Epidermal melanocyte (primary cell): ENCODE measurements around the gene ACTL8.

ENCODE experiments used
- DNase-seq: peaks from one replicate; pipeline ENCODE4 v3.0.0; 2011; ENCODE audit warnings: low spot score; ENCODE audit not compliant: insufficient read length

The ACTL8 gene

DNA sequence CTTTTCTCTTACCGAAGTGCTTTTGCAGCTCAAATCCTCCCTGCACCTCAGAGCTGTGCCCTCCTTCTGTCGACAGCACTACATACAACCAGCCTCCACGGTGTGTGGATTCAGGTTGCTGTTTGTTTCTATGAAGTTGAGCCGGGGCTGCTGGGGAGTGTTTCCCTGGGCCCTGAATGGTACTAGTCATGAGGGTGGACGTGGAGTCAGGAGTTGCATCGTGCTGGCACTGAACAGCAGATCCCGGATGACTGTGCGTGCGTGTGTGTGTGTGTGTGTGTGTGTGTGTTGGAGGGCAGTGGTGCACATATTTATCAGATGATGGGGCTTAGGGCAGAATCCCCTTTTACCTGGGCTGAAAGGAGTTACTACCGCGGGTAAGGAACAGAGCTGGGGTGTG lies 47.0 kb downstream of the ACTL8 start:
- DNase-seq = no peak

DNA sequence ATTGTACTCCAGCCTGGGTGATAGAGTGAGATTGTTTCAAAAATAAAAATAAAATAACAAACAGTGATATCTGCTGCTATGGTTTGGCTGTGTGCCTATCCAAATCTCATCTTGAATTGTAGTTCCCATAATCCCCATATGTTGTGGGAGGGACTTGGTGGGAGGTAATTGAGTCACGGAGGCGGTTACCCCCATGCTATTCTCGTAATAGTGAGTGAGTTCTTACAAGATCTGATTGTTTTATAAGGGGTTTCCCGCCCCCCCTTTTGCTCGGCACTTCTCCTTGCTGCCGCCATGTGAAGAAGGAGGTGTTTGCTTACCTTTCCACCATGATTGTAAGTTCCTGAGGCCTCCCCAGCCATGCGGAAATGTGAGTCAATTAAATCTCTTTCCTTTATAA lies 47.8 kb downstream of the ACTL8 start:
- no peak for DNase-seq

DNA sequence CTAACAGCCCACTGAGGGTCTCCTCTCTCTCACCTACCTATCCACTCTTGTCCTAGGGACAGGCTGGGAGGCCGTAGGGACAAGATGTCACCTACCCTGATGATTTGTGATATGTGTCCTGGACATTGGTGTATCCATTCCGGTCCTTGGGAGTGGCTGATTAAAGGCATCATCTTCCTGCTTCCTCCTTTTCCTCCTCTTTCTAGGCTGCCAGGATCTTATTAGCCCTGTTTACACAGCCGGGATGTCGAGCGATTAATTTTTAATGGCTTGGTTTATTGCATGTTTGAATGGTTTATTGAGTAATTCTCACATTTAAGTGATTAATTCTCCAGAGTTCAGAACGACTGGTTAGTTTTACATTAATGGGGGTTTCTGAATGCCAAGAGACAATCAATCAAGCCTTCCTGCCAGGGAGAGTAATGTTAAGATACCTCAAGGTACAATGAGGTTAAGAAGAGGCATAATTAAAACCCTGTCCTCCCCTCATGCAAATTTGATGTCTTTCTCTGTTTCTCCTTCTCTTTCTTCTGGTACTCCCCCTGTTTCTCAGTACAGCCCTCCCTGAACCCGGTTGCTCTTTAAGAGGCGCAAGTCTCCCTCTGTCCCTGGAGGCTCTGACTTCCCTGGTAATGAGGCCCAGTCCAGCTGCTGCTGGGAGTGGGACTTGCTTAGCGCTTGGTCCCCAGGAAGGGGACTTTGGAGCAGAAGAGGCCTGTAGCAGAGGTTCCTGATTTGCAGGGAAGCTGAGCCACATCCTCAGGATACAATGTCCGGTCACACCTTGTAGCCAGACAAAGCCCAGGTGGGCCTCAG lies 50.9 kb downstream of the ACTL8 start:
- no peak for DNase-seq

DNA sequence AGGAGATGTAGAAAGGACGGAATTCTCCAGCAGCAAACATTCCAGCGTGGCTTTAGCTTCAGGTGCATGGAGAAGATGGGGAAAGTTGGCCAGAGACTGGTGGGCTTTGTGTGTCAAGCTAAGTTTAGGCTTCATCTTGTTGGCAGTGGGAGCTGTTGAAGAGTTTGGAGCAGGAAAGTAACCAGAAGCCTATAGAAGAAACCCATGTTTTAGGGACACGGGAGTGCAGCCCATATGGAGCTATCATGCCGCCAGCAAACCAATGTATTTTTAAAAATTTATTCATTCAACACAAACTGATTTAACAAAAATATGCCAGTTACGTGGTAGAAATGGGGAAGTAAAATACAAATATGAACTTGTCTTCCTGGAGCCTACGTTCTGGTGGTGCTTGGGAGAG lies 53.7 kb downstream of the ACTL8 start:
- no peak for DNase-seq

DNA sequence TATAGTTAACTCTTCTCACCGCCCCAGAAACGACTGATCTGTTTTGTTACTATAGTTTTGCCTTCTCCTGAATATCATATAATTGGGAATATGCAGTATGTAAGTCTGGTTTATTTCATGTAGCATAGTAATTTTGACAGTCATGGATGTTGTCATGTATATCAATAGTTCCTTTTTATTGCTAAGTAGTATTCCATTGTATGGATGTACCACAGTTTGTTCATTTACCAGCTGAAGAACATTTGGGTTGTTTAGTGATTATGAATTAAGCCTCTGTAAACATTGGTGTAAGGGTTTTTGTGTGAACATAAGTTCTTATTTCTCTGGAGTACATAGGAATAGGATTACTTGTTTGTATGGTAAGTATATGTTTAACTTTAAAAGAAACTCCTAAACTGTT lies 55.5 kb downstream of the ACTL8 start:
- DNase-seq = no peak

DNA sequence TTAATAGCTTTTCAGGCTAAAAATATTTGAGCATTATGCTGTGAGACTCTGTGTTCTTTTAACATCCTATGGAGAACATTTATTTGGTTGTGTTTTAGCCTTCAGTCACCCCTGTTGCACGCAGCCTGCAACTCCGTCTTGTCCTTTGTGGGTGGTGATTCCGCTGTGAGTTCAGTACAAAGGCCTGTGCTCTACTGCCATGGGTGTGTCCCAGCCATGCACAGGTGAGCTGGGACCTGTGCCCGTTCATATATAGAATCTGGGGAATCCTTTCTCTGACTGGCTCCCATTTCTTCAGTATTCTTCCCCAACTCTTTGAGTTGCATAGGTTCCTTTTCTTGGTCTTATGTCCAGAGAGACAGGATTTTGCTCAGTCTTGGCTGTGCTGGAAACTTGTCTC lies 61.4 kb downstream of the ACTL8 start:
- DNase-seq = no peak

DNA sequence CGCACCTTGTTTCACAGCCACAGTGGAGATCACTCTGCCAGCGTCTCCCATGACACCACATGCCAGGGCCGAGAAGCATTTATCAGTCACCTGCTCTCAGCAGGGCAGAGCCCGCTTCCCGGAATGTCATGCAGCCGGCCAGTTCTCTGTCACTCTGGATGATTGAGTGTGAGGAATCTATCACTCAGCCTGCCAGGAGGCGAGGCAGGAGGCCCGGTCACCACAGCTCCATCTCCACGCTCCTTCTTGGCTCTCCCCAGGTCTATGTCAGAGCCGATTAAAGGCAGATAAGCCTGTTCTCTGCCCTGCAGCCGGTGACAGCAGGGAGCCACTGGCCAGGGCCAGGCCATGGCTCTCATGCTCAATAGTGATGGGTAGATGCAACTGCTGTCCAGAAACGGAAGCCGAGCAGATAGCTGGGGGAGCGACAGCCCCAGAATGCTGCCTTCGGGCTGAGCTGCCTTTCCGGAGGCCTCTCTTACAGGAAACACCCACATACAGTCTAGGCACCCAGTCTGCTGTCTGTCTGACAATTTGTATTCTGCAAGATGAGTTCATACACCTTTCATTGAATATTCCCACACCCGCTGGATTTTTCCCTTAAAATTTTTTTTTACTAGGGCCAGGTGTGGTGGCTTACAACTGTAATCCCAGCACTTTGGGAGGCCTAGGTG lies 64.1 kb downstream of the ACTL8 start:
- DNase-seq = no peak

DNA sequence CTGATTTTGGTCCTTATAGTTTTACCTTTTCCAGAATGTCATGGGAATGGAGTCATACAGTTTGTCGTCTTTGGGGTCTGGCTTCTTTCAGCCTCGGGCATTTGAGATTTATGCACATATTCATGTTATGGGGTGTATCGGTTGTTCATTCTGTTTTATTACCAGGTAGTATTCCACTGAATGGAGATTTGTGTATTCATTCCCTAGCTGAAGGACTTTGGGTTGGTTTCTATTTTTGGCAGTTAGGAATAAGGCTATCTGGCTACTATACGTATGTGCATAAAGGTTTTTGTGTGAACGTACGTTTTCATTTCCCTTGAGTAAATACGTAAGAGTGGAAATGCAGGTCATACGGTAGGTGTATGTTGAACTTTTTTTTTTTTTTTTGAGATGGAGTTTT lies 65.1 kb downstream of the ACTL8 start:
- DNase-seq = no peak

DNA sequence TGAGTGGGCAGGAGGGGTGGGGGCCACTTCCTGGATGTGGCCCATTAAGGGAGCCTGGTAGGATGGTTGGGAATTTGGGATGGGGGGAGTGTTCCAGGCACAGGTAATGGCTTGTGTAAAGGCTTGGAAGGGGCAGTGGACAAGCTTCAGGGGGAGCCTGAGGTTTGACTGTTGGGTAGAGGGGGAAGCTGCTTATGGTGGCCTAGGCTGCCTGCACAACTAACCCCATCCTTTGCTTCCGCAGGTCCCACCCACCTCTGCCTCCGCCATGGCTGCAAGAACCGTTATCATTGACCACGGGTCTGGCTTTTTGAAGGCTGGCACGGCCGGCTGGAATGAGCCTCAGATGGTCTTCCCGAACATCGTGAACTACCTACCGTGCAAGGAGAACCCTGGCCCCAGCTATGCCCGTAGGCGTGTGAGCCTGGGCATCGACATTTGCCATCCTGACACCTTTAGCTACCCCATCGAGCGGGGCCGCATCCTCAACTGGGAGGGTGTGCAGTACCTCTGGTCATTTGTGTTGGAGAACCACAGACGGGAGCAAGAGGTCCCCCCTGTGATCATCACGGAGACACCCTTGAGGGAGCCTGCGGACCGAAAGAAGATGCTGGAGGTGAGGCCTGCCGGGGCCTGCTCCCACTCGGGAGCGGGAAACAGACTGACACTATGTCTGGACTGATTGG lies 67.8 kb downstream of the ACTL8 start:
- DNase-seq = no peak

DNA sequence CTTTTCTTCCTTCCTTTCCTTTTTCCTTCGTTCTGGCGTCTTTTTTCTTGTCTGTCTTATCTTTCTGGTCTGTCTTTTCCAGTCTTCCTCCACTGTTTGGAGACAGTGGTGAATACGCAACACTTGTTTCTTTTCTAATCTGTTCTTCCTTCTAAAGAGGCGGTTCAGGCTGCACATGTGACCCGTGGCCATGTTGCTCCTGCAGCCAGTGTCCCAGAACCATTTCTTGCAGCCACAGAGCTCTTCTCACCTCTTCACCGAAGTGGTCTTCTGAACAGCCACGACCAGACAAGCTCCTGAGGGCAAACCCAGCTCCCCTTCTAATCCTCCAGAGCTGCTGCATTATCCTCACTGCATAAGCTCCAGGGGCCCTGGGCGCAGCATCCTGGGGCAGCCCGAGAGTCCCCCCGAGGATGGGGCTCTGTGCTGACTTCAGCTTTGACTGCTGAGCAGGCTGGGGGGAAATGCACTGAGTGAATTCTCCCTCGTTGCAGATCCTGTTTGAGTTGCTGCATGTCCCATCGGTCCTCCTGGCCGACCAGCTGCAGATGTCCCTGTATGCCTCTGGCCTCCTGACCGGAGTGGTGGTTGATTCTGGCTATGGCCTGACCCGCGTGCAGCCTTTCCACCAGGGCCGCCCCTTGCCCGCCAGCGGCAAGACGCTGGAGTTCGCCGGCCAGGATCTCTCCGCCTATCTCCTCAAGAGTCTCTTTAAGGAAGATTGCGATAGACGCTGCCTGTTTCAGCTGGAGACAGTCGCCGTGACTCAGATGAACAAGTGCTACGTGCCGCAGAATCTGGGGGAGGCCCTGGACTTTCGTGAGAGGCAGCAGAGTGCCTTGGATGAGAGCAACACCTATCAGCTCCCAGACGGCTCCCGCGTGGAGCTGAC lies 70.4 kb downstream of the ACTL8 start:
- DNase-seq = no peak

DNA sequence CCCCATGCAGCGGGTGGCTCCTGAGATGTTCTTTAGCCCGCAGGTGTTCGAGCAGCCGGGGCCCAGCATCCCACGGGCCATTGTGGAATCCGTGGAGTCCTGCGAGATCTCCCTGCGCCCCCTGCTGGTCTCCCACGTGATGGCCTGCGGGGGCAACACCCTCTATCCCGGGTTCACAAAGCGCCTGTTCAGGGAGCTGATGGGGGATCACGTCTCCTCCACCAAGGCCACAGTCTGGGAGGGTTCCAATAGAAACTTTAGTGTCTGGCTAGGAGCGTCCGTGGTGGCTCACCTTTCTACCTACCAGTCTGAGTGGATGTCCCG lies 71.0 kb downstream of the ACTL8 start:
- DNase-seq = no peak

DNA sequence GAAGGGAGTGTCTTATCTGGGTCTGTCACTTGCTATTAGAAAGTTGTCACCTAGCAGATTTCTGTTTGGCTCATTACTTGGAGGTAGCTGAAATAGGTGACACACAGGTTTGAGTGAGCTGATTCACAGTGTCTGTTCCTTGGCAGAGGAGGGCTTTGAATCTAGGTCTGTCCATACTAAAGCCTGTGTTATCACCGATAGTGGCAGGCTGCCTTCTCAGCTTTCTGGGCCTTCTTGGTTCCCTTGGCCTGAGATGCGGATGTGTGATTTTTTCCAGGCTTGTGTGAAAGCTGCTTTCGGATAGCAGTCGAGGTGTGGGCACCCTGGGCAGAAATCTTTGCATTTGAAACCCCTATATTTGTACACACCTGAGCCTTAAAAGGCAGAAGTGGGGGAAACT lies 73.9 kb downstream of the ACTL8 start:
- no peak for DNase-seq

DNA sequence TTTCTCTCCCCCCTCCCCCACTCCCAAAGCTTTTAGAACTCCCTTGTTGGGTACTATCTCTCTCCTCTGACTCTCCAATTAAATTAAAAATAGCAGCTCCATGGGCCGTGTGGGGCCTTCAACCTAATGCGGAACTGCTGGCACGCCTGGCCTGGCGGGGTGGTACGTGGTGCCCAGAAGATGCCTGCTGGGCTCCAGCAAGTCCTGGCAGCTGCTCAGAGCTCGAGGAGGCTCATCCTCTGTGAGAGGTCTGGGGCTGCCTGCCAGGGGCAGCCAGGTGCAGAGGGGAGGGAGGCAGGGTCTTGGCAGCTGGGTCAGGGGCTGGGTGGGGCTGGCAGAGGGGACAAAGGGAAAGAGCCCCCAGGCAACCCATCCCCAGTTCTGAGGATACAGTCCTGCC lies 74.4 kb downstream of the ACTL8 start:
- no peak for DNase-seq

DNA sequence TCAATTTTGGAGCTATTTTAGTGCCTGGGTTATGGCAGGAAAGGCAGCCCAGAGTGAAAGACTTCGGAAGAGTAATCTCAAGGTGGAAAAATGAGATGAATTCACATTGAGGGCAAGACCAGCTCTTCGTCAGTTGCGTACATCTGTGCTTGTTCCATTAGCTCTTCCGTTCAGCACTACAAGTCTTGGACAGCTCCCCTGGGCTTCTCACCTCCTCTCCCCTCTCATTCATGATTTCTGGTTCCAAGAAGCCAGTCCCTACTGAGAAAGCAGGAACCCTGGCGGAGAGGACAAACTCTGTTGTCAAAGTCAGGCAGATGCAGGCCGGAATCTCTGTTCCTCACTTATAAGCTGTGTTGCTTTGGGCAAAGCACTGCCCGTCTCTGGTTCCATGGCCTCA lies 76.5 kb downstream of the ACTL8 start:
- DNase-seq = no peak

DNA sequence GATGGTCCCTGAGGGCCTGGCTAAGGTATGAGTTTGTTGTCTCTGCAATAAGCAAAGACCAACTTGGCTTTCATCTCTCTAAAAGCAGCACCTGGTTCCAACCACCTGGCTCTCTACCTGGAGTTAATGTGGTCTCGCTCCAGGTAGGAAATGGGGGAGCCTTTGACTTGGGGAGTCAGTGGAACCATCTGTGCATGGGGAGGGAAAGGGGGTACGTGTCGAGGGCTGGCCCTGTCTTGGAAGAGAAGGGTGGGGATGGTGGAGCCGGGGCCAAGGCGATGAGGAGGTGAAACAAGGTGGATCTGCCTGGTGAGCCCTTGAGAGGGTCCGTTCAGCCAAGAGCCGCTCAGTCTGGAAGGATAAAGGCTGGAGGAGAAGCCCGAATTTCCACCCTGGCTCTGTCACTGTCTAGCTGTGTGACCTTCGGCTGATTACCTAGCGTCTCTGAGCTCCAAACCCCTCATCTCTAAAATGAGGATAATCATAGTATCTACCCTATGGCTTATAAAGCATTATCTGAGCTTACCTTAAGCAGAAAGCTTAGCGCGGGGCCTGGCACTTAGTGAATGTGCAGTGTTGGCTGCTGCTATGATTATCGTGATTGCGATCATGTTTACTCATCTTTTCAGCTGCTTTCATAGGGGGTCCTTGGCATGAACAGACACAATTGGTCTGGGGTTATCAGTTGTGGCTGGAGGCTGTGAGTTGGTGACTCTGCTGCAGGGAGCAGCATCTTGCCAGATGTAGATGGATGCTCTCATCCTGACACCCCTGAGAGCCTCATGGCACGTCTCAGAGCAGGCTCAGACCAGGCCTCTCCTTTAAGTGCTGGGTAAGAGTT lies 78.7 kb downstream of the ACTL8 start:
- no peak for DNase-seq

DNA sequence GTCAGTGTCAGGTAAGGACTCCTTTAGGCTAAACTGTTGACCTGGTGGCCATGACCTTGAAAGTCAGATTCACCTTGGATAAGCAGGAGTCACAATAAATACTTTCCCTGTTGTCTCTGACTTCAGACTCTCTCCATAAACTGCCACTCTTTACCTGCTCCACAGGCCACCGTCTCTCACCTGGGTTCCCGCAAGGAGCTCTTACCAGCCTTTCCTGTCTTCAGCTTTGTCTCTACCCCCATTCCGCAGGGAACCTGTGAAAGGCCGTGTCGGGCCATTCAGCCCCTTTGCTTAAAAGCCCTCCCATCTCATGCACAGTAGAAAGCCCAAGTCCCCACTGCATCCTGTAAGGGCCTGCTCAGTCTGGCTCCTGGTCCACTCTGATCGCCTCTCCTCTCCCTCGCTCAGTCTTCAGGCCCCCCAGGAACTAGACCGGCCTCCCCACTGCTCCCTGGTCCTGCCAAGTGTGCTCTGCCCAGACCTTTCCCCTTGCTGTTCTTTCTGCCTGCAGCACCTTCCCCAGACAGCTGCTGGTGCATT lies 79.5 kb downstream of the ACTL8 start:
- no peak for DNase-seq

DNA sequence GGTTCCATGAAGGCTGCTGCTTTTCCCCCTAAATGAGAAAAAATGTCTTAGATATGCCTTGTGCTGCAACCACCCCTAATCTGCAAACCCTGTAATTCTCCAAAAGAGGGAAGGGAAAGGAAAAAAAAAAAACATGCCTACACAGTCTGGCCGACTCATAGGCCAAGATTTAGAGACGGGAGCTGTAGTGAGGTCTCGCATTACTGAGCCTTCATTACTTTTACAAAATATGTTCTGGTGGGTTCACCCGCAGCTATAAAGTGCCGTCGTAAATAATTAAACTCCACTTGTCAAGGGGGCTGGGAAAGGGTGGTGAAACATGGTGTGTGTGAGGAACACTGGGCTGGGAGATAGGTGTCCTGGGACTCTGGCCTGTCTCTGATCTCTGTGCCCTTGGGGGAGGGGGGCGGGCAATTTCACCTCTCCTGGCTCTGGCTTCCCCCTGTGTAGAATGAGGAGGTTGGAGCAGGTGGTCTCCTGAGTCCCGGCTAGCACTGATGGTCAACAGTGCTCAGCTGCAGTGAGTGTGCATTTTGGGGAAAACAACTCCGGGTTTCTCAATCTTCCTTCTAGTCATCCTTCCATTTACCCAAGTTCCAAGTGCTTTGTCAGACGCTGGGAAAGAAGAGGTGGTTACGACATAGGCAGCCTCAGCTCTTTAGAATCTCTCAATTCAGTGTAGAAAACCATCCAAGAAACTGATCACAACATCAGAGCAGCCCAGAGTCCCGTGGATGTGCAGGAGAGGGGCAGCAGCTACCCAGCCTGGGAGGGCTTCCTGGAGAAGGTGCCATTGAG lies 82.3 kb downstream of the ACTL8 start:
- no peak for DNase-seq

DNA sequence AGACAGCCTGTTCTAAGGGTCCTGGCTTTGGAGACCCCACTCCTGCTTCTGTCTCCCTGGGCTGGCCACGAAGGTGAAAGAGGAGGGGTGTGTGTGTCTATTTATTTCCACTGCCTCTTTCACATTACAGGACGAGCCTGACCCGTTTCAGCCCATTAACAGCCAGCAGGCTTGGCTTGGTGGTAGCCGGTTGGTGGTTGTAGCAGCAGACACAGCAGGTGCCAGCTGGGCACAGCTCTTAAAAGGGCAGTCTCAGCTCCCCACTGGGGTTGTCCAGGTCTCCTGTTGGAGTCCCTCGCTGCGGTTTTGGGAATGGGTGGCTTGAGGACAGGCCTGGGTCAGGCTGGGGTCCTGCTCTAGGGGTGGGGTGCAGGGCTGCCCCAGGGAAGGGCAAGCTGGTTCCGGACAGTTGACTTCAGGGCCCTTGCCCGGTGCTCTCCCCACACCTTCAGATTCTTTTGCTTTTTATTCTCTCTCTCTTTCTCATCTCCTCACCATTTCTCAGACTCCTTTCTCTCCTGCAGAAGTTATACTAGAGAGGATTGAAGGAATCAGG lies 84.6 kb downstream of the ACTL8 start:
- DNase-seq = no peak

DNA sequence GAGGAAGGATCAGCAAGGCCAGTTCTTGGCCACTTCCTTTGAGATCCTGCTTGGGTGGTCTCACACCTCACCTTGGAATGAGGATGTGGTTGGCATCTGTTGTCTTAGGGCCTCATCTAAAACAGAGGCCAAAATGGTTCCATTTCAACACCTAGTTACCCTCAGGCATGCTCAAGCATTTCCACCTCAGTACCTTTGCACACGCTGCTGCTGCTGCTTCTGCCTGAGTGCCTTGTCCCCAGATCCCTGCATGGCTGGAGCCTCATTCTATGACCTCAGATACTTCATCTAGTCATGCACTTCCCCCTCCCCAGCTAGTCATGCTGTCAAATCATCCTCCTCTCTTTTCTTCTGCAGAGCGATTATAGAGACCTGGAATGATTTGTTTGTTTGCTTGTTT lies 86.8 kb downstream of the ACTL8 start:
- no peak for DNase-seq
